Body of pancreas (tissue), 4 donors: ENCODE results near the gene ADCY2. TPM values are rescaled to one million over a fixed set of nuclear protein-coding genes. Genes with fewer than 3 reads are reported as not detected.

ENCODE experiments used
- ATAC-seq: fragments of 150-250 bp; one replicate; pipeline ENCODE4 v1.9.1; 2016
- DNase-seq, 4 donors: peaks; one replicate each; pipeline ENCODE4 v3.0.0-alpha.2; 2019
- H3K27ac ChIP-seq, 4 donors: fragments of 200-600 bp; sonication (generic); 1 replicate in 3 of 4; 2 replicates in 1 of 4; pipeline versions ENCODE4 v1.5.1 to v1.6.1; 2016 to 2019; ENCODE audit warnings: mild to moderate bottlenecking in 1 of 4, mixed read lengths in 1 of 4, moderate library complexity in 1 of 4
- H3K27me3 ChIP-seq, 2 donors: fragments of 200-600 bp; sonication (generic); one replicate each; pipeline ENCODE4 v1.6.0; 2016; ENCODE audit warnings: mild to moderate bottlenecking in 1 of 2
- H3K36me3 ChIP-seq, 2 donors: fragments of 200-600 bp; sonication (generic); replicated peaks in 1 of 2; 2 replicates each; pipeline ENCODE4 v1.5.1; 2016; ENCODE audit warnings: low read depth in 2 of 2; ENCODE audit not compliant: insufficient read depth in 1 of 2
- H3K4me1 ChIP-seq: fragments of 200-600 bp; sonication (generic); one replicate; pipeline ENCODE4 v1.6.0; 2016
- H3K4me3 ChIP-seq, 2 donors: fragments of 200-600 bp; sonication (generic); 1 replicate in 1 of 2; 2 replicates in 1 of 2; pipeline ENCODE4 v1.5.1; 2016 to 2019
- H3K9me3 ChIP-seq, 3 donors: fragments of 200-600 bp; sonication (generic); 1 replicate in 2 of 3; 2 replicates in 1 of 3; pipeline ENCODE4 v1.5.1; 2016
- POLR2A ChIP-seq, 3 donors: fragments of 450-650 bp; IDR thresholded peaks; one replicate each; pipeline ENCODE4 v1.6.1; 2016; ENCODE audit warnings: antibody characterized with exemption in 3 of 3, mild to moderate bottlenecking in 2 of 3
- WGBS, 2 donors: methylation state at CpG; one replicate each; pipeline ENCODE4 v1.1.5; 2017; 5-methylcytosine and 5-hydroxymethylcytosine counted together
- intact Hi-C: fragments of 100-400 bp; cut with DNase I; formaldehyde crosslinking; loops from one replicate; pipeline ENCODE4 v1.15.1; 2023
- total RNA-seq, 2 donors: library from RNA; depleted of rRNA; stranded (reverse); fragments of >200 nt; gene quantifications; one replicate each; pipeline ENCODE4 v1.1.0, GENCODE V29; 2016
- TF ChIP-seq, protein P1 (sequence below), 7 experiments: fragments of 450-650 bp in 4 of 7; fragments of 200-600 bp in 3 of 7; sonication (generic) in 3 of 7; IDR thresholded peaks; one replicate each; pipeline ENCODE4 v1.5.1; 2016 to 2019; ENCODE audit warnings: antibody characterized with exemption in 7 of 7

ADCY2 gene
- total RNA-seq, 2 donors from 2014 or later = 0.52 to 4.6 TPM

DNA sequence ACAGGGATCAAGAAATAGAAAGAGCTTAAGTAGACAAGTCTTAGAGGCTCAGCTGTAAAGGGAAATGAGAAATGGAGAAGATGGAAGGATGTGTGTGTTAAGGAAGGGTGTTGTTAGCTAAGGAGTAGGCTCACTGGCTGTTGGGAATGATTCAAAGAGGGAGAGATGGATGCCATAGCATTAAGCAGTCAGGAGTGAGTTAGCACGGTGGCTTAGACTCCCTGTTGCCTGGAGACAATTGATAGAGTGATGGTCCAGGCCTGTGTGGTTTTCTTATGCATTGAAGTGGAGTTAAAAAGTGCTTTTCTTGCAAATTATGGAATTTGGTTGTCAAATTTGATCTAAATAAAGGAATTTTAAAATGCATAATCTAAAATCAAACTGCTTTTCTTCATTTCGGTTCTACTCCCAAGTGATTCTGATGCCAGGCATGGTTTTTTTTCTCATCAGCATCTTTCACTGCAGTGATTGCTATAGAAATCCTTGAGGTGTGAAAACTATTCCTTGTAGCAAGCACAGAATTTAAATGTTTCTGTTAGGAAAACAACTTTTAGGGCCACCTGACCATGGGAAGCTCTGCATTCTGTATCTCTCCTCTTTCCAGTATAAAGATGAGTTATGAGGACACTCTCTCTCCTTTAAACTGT lies 214.7 kb downstream of the ADCY2 start:
- no peaks in the 10 kb centered on the region for H3K9me3 ChIP-seq

GRCh38 chr5:7611518-7611917 lies 215.6 kb downstream of the ADCY2 start:
- H3K27ac ChIP-seq = no peak overlapping the region
- intact Hi-C loops = no loop called here
- TF ChIP-seq, protein P1, sequence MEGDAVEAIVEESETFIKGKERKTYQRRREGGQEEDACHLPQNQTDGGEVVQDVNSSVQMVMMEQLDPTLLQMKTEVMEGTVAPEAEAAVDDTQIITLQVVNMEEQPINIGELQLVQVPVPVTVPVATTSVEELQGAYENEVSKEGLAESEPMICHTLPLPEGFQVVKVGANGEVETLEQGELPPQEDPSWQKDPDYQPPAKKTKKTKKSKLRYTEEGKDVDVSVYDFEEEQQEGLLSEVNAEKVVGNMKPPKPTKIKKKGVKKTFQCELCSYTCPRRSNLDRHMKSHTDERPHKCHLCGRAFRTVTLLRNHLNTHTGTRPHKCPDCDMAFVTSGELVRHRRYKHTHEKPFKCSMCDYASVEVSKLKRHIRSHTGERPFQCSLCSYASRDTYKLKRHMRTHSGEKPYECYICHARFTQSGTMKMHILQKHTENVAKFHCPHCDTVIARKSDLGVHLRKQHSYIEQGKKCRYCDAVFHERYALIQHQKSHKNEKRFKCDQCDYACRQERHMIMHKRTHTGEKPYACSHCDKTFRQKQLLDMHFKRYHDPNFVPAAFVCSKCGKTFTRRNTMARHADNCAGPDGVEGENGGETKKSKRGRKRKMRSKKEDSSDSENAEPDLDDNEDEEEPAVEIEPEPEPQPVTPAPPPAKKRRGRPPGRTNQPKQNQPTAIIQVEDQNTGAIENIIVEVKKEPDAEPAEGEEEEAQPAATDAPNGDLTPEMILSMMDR (IDR thresholded peaks at IDR 0.05) = no peak
- TF ChIP-seq POLR2A (IDR thresholded peaks at IDR 0.05) = no peak
- H3K4me3 ChIP-seq = no peak overlapping the region
- no peaks in the 10 kb centered on the region for H3K36me3 ChIP-seq
- H3K9me3 ChIP-seq = no peaks in the 10 kb centered on the region
- H3K4me1 ChIP-seq = no peaks in the 10 kb centered on the region
- no peak for ATAC-seq
- no peak for DNase-seq
- no peaks in the 10 kb centered on the region for H3K27me3 ChIP-seq
- 45 to 52% methylated on average over 1 of the region's 1 CpG for WGBS, 2 donors

More for the DNA sequence above, 214.7 kb downstream of the ADCY2 start:
- WGBS, 2 donors = 70 to 79% methylated on average over 2 of the region's 2 CpGs
- DNase-seq (no peak), ATAC-seq (no peak)
- Histone ChIP-seq H3K36me3 (no peaks in the 10 kb centered on the region), H3K4me3 (no peak overlapping the region), H3K27ac (no peak overlapping the region), H3K27me3 (no peaks in the 10 kb centered on the region), H3K4me1 (no peaks in the 10 kb centered on the region)
- no peak for TF ChIP-seq POLR2A (IDR thresholded peaks at IDR 0.05)
- TF ChIP-seq, protein P1 (IDR thresholded peaks at IDR 0.05) = no peak
- intact Hi-C loops = no loop called here

DNA sequence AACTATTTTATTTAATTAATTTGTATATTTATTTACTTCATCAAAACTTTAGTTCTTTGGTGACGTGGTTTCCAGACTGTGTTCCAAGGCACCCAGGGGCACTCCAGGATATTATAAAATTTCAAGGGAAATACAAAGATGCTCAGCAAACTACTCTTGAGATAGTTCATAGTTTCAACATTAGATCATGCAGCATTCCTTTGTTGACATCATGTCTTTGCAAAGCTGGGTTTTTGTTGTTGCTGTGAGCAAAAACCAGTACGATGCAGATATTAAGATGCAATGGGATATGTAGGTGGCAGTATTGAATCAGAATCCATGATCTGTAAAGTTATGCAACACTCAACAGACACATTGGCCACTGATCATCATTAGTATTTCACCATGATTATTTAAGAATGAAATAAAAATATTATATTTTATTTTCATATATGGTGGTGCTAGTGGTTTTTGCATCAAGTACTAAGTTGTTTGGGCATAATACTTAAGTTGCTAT lies 219.7 kb downstream of the ADCY2 start:
- no peaks in the 10 kb centered on the region for H3K36me3 ChIP-seq
- WGBS, 2 donors = 62 to 75% methylated on average over 2 of the region's 2 CpGs
- no peaks in the 10 kb centered on the region for H3K4me1 ChIP-seq
- H3K9me3 ChIP-seq = no peaks in the 10 kb centered on the region
- TF ChIP-seq POLR2A (IDR thresholded peaks at IDR 0.05) = no peak
- DNase-seq (no peak), ATAC-seq (no peak)
- intact Hi-C loops = no loop called here
- H3K27me3 ChIP-seq = no peaks in the 10 kb centered on the region
- H3K4me3 ChIP-seq = no peak overlapping the region
- no peak overlapping the region for H3K27ac ChIP-seq

DNA sequence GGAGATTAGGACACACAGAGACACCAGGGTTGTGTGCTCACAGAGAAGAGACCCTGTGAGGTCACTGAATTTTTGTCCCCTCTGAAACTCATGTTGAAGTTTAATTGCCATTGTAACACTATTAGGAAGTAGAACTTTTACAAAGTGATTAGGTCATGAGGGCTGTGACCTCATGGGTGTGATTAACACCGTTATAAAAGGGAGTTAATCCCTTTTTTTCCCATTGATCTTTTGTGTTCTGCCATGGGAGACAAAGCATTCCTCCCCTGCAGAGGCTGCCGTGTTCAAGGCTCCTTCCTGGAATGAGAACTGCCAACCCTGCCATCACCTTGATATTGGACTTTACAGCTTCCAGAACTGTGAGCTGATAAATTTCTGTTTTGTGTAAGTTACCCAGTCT lies 221.0 kb downstream of the ADCY2 start:
- H3K36me3 ChIP-seq = no peaks in the 10 kb centered on the region
- H3K4me3 ChIP-seq = no peak overlapping the region
- no peak for TF ChIP-seq POLR2A (IDR thresholded peaks at IDR 0.05)
- TF ChIP-seq, protein P1 (IDR thresholded peaks at IDR 0.05) = no peak
- no peaks in the 10 kb centered on the region for H3K9me3 ChIP-seq
- H3K27me3 ChIP-seq = no peaks in the 10 kb centered on the region
- ATAC-seq = no peak
- no peak for DNase-seq
- 45 to 57% methylated on average over 2 of the region's 2 CpGs for WGBS, 2 donors
- no peak overlapping the region for H3K27ac ChIP-seq
- no peaks in the 10 kb centered on the region for H3K4me1 ChIP-seq
- intact Hi-C loops = no loop called here

- TF ChIP-seq, protein P1 (IDR thresholded peaks at IDR 0.05) = no peak
- no peak for TF ChIP-seq POLR2A (IDR thresholded peaks at IDR 0.05)
- 55 to 72% methylated on average over 2 of the region's 2 CpGs for WGBS, 2 donors
- Histone ChIP-seq H3K4me3 (no peak overlapping the region), H3K4me1 (no peaks in the 10 kb centered on the region), H3K27ac (no peak overlapping the region), H3K9me3 (no peaks in the 10 kb centered on the region), H3K27me3 (no peaks in the 10 kb centered on the region), H3K36me3 (no peaks in the 10 kb centered on the region)
- intact Hi-C loops = no loop called here
- ATAC-seq = no peak
- DNase-seq = no peak
Observed at GRCh38 chr5:7622498-7622897, 226.6 kb downstream of the ADCY2 start.
